MCF 10A (cell line): ENCODE results near the gene PUS1. TPM values are rescaled to one million over a fixed set of nuclear protein-coding genes. Genes with fewer than 3 reads are reported as not detected.
"Not testable (repeated sequence)": the region's sequence is repeated elsewhere in the genome, so short reads cannot be mapped to it uniquely, and the experiment has no call there.

Source experiments
- BruUV-seq: library from RNA; stranded (reverse); fragments of 400-500 nt; replicated peaks from 2 replicates; lab custom pipeline; 2021; lab: Mats Ljungman, UMichigan
- CTCF ChIA-PET: fragments of 300-600 bp; sonication (Branson Sonifier 250); formaldehyde crosslinking; extraction: SDS; loops from one replicate; lab custom pipeline; 2021; ENCODE audit warnings: antibody characterized with exemption, inconsistent platforms; lab: Yijun Ruan, JAX
- POLR2A ChIA-PET: fragments of 300-600, 350-650 bp; sonication (Branson Sonifier 250); formaldehyde crosslinking; extraction: SDS; loops from one replicate; lab custom pipeline; 2020; ENCODE audit warnings: antibody characterized with exemption, inconsistent platforms; lab: Yijun Ruan, JAX
- DNase-seq: peaks from one replicate; pipeline ENCODE4 v3.0.0-alpha.2; 2018; ENCODE audit not compliant: unreplicated experiment
- H3K27ac Mint-ChIP-seq: one replicate; pipeline ENCODE4 v1.8.0; 2022; ENCODE audit warnings: mild to moderate bottlenecking, low read depth, mixed read lengths; ENCODE audit not compliant: unreplicated experiment
- H3K27me3 Mint-ChIP-seq: one replicate; pipeline ENCODE4 v1.8.0; 2022; ENCODE audit warnings: mixed read lengths; ENCODE audit not compliant: insufficient read depth, unreplicated experiment
- H3K36me3 Mint-ChIP-seq: one replicate; pipeline ENCODE4 v1.8.0; 2022; ENCODE audit warnings: mild to moderate bottlenecking, moderate library complexity, mixed read lengths; ENCODE audit not compliant: insufficient read depth, unreplicated experiment
- H3K4me1 Mint-ChIP-seq: one replicate; pipeline ENCODE4 v1.8.0; 2022; ENCODE audit warnings: mixed read lengths; ENCODE audit not compliant: insufficient read depth, unreplicated experiment
- H3K4me3 Mint-ChIP-seq: one replicate; pipeline ENCODE4 v1.8.0; 2022; ENCODE audit warnings: mild to moderate bottlenecking, moderate library complexity, mixed read lengths; ENCODE audit not compliant: unreplicated experiment
- H3K9me3 Mint-ChIP-seq: one replicate; pipeline ENCODE4 v1.8.0; 2022; ENCODE audit warnings: mixed read lengths; ENCODE audit not compliant: unreplicated experiment
- CTCF ChIP-seq: fragments of 200-600 bp; IDR thresholded peaks from one replicate; pipeline ENCODE4 v1.8.0; 2022; ENCODE audit warnings: antibody characterized with exemption, mild to moderate bottlenecking; ENCODE audit not compliant: unreplicated experiment
- intact Hi-C: fragments of 100-400 bp; cut with micrococcal nuclease; formaldehyde crosslinking; loops from 2 replicates; pipeline ENCODE4 v1.14.1; 2022
- total RNA-seq: library from RNA; stranded (reverse); gene quantifications from 2 replicates; pipeline ENCODE4 v1.2.3, GENCODE V29; 2022

Gene PUS1
- total RNA-seq, 1 experiment from 2014 or later = 72.3 TPM

- POLR2A ChIA-PET = no interaction called here
- no peak overlapping the region for H3K4me3 Mint-ChIP-seq
- peaks cover 75% of the 10 kb centered on the region for H3K36me3 Mint-ChIP-seq
- no TSS peak for BruUV-seq
- no peak overlapping the region for H3K27ac Mint-ChIP-seq
- TF ChIP-seq CTCF = no peak
- H3K27me3 Mint-ChIP-seq = no peaks in the 10 kb centered on the region
- no peak for DNase-seq
- intact Hi-C loops = no loop called here
- CTCF ChIA-PET = interaction anchor here (1.9 kb wide), 1 partner anchor 18 kb away, joined by 7 read pairs; no protein-coding TSS in a partner anchor
- H3K4me1 Mint-ChIP-seq = no peaks in the 10 kb centered on the region
- H3K9me3 Mint-ChIP-seq = no peaks in the 10 kb centered on the region
These were observed 54.0 kb downstream of the PUS1 start for GRCh38 chr12:131983026-131983425.

- H3K27ac Mint-ChIP-seq = no peak overlapping the region
- peaks cover 79% of the 10 kb centered on the region for H3K36me3 Mint-ChIP-seq
- intact Hi-C loops = no loop called here
- ChIA-PET CTCF (interaction anchor here (0.7 to 1.9 kb wide), 2 partner anchors 17 to 1749 kb away, joined by 3 to 7 read pairs; no protein-coding TSS in a partner anchor), POLR2A (no interaction called here)
- H3K27me3 Mint-ChIP-seq = no peaks in the 10 kb centered on the region
- TF ChIP-seq CTCF = no peak
- BruUV-seq = no TSS peak
- DNase-seq = no peak
- no peaks in the 10 kb centered on the region for H3K4me1 Mint-ChIP-seq
- no peak overlapping the region for H3K4me3 Mint-ChIP-seq
- no peaks in the 10 kb centered on the region for H3K9me3 Mint-ChIP-seq
These were observed 54.5 kb downstream of the PUS1 start for GRCh38 chr12:131983554-131983953.

GRCh38 chr12:131984334-131984733 lies 55.3 kb downstream of the PUS1 start:
- POLR2A ChIA-PET = interaction anchor here (0.6 kb wide), 1 partner anchor 23 kb away, joined by 4 read pairs; no protein-coding TSS in a partner anchor
- Mint-ChIP-seq H3K27ac (no peak overlapping the region), H3K4me3 (no peak overlapping the region), H3K4me1 (no peaks in the 10 kb centered on the region), H3K36me3 (peaks cover 74% of the 10 kb centered on the region), H3K9me3 (no peaks in the 10 kb centered on the region), H3K27me3 (no peaks in the 10 kb centered on the region)
- intact Hi-C loops = no loop called here
- no peak for TF ChIP-seq CTCF
- BruUV-seq = no TSS peak
- DNase-seq = no peak
- CTCF ChIA-PET = interaction anchor here (0.6 to 0.7 kb wide), 2 partner anchors 1067 to 1750 kb away, joined by 3 read pairs; no protein-coding TSS in a partner anchor

- peaks cover 74% of the 10 kb centered on the region for H3K36me3 Mint-ChIP-seq
- CTCF ChIA-PET, DNase-seq, BruUV-seq, H3K27ac Mint-ChIP-seq, H3K27me3 Mint-ChIP-seq, H3K9me3 Mint-ChIP-seq, POLR2A ChIA-PET, intact Hi-C loops, H3K4me3 Mint-ChIP-seq, H3K4me1 Mint-ChIP-seq: not testable (repeated sequence)
These were observed 56.4 kb downstream of the PUS1 start for GRCh38 chr12:131985510-131985875.

GRCh38 chr12:131986361-131986760 lies 57.3 kb downstream of the PUS1 start:
- BruUV-seq = no TSS peak
- intact Hi-C loops = no loop called here
- CTCF ChIA-PET = no interaction called here
- no peak overlapping the region for H3K27ac Mint-ChIP-seq
- no peak for TF ChIP-seq CTCF
- no peak for DNase-seq
- no peaks in the 10 kb centered on the region for H3K9me3 Mint-ChIP-seq
- POLR2A ChIA-PET = no interaction called here
- H3K4me3 Mint-ChIP-seq = no peak overlapping the region
- peaks cover 74% of the 10 kb centered on the region for H3K36me3 Mint-ChIP-seq
- H3K4me1 Mint-ChIP-seq = no peaks in the 10 kb centered on the region
- no peaks in the 10 kb centered on the region for H3K27me3 Mint-ChIP-seq
